Thoracic aorta (tissue), 2 donors: ENCODE results near the gene DYNLT5. TPM values are rescaled to one million over a fixed set of nuclear protein-coding genes. Genes with fewer than 3 reads are reported as not detected.
"Not testable (repeated sequence)": the region's sequence is repeated elsewhere in the genome, so short reads cannot be mapped to it uniquely, and the experiment has no call there.

Experiments used
- ATAC-seq: fragments of 150-250 bp; one replicate; pipeline ENCODE4 v1.8.0; 2017; ENCODE audit warnings: low read depth; ENCODE audit not compliant: insufficient number of reproducible peaks, low FRiP score
- DNase-seq: peaks from one replicate; pipeline ENCODE4 v3.0.0-alpha.2; 2020; ENCODE audit warnings: low spot score
- H3K27ac ChIP-seq, 2 donors: fragments of 200-600 bp; sonication (generic); 1 replicate in 1 of 2; 2 replicates in 1 of 2; pipeline ENCODE4 v1.5.1; 2016; ENCODE audit warnings: mild to moderate bottlenecking in 2 of 2, moderate library complexity in 2 of 2
- H3K27me3 ChIP-seq: fragments of 200-600 bp; sonication (generic); replicated peaks from 2 replicates; pipeline ENCODE4 v1.6.0; 2016; ENCODE audit warnings: mild to moderate bottlenecking; ENCODE audit not compliant: insufficient read depth
- H3K36me3 ChIP-seq: fragments of 200-600 bp; sonication (generic); one replicate; pipeline ENCODE4 v1.5.1; 2016
- H3K4me1 ChIP-seq, 2 donors: fragments of 200-600 bp; sonication (generic); 1 replicate in 1 of 2; 2 replicates in 1 of 2; pipeline versions ENCODE4 v1.5.1 to v1.6.0; 2016; ENCODE audit warnings: low read depth in 2 of 2, mild to moderate bottlenecking in 1 of 2; ENCODE audit not compliant: control insufficient read depth in 1 of 2
- H3K4me3 ChIP-seq: fragments of 200-600 bp; sonication (generic); 2 replicates; pipeline ENCODE4 v1.5.1; 2016; ENCODE audit warnings: mild to moderate bottlenecking
- H3K9me3 ChIP-seq: fragments of 200-600 bp; sonication (generic); 2 replicates; pipeline ENCODE4 v1.5.1; 2016
- total RNA-seq, 2 donors: library from RNA; depleted of rRNA; stranded (reverse); fragments of >200 nt; gene quantifications; one replicate each; pipeline versions ENCODE4 v1.1.0 to v1.2.3, GENCODE V29; 2016
- TF ChIP-seq, protein P1 (sequence below): fragments of 200-600 bp; sonication (generic); IDR thresholded peaks from one replicate; pipeline ENCODE4 v1.5.1; 2019; ENCODE audit warnings: antibody characterized with exemption

DYNLT5 gene
- total RNA-seq, 2 donors from 2014 or later, result 2.7 to 2.8 TPM

DNA sequence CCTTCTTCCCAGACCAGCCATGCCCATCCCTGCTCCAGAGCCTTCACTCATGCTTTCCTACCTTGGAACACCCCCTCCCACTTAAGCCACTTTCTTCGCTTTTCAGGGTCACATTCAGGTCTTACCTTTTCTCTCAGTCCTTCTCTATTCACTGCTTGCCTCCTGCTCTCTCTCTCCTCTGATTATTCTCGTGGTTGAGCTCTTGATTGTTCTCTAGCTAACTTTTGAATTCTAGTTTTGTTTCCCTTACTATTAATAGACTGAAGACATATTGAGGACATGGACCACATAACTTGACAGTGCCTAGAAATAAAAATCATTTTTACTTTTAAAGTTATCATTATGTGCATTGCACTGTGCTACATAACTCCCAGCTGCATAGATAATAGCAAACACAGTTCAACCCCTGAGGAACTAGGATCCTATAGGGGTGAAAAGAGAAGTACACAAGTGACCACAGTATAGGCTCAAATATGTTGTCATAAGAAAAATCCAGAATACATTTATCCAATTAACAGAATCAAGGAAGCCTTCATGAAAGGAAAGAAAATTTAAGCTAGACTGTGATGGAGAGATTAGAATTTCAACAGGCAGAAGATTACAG, 27.3 kb downstream of the DYNLT5 start:
- Histone ChIP-seq H3K36me3 (no peaks in the 10 kb centered on the region), H3K9me3 (no peaks in the 10 kb centered on the region), H3K27me3 (no peaks in the 10 kb centered on the region), H3K4me1 (no peaks in the 10 kb centered on the region), H3K27ac (no peak overlapping the region), H3K4me3 (no peak overlapping the region)
- TF ChIP-seq, protein P1, sequence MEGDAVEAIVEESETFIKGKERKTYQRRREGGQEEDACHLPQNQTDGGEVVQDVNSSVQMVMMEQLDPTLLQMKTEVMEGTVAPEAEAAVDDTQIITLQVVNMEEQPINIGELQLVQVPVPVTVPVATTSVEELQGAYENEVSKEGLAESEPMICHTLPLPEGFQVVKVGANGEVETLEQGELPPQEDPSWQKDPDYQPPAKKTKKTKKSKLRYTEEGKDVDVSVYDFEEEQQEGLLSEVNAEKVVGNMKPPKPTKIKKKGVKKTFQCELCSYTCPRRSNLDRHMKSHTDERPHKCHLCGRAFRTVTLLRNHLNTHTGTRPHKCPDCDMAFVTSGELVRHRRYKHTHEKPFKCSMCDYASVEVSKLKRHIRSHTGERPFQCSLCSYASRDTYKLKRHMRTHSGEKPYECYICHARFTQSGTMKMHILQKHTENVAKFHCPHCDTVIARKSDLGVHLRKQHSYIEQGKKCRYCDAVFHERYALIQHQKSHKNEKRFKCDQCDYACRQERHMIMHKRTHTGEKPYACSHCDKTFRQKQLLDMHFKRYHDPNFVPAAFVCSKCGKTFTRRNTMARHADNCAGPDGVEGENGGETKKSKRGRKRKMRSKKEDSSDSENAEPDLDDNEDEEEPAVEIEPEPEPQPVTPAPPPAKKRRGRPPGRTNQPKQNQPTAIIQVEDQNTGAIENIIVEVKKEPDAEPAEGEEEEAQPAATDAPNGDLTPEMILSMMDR, result no peak
- DNase-seq, result no peak
- no peak for ATAC-seq

DNA sequence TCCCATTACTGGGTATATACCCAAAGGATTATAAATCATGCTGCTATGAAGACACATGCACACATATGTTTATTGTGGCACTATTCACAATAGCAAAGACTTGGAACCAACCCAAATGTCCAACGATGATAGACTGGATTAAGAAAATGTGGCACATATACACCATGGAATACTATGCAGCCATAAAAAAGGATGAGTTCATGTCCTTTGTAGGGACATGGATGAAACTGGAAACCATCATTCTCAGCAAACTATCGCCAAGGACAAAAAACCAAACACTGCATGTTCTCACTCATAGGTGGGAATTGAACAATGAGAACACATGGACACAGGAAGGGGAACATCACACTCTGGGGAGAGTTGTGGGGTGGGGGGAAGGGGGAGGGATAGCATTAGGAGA, 33.5 kb downstream of the DYNLT5 start:
- H3K36me3 ChIP-seq, ATAC-seq, H3K4me1 ChIP-seq, H3K4me3 ChIP-seq, H3K9me3 ChIP-seq, H3K27ac ChIP-seq, H3K27me3 ChIP-seq, DNase-seq: not testable (repeated sequence)

GRCh38 chr1:66787641-66788040, 35.4 kb downstream of the DYNLT5 start:
- DNase-seq (no peak), ATAC-seq (no peak)
- TF ChIP-seq, protein P1, result no peak
- H3K36me3 ChIP-seq, result no peaks in the 10 kb centered on the region
- no peaks in the 10 kb centered on the region for H3K4me1 ChIP-seq
- no peaks in the 10 kb centered on the region for H3K27me3 ChIP-seq
- no peaks in the 10 kb centered on the region for H3K9me3 ChIP-seq
- no peak overlapping the region for H3K4me3 ChIP-seq
- H3K27ac ChIP-seq, result no peak overlapping the region

- Histone ChIP-seq H3K4me1 (no peaks in the 10 kb centered on the region), H3K4me3 (no peak overlapping the region), H3K36me3 (no peaks in the 10 kb centered on the region), H3K27me3 (no peaks in the 10 kb centered on the region), H3K9me3 (no peaks in the 10 kb centered on the region), H3K27ac (no peak overlapping the region)
- no peak for DNase-seq
- ATAC-seq, result no peak
- TF ChIP-seq, protein P1, result no peak
These were observed 36.1 kb downstream of the DYNLT5 start for GRCh38 chr1:66788231-66788939.

- no peak overlapping the region for H3K4me3 ChIP-seq
- DNase-seq (no peak), ATAC-seq (no peak)
- no peaks in the 10 kb centered on the region for H3K27me3 ChIP-seq
- H3K4me1 ChIP-seq, result no peaks in the 10 kb centered on the region
- TF ChIP-seq, protein P1, result no peak
- no peaks in the 10 kb centered on the region for H3K36me3 ChIP-seq
- H3K9me3 ChIP-seq, result no peaks in the 10 kb centered on the region
- H3K27ac ChIP-seq, result no peak overlapping the region
These were observed 39.7 kb downstream of the DYNLT5 start for GRCh38 chr1:66791621-66792610.

DNA sequence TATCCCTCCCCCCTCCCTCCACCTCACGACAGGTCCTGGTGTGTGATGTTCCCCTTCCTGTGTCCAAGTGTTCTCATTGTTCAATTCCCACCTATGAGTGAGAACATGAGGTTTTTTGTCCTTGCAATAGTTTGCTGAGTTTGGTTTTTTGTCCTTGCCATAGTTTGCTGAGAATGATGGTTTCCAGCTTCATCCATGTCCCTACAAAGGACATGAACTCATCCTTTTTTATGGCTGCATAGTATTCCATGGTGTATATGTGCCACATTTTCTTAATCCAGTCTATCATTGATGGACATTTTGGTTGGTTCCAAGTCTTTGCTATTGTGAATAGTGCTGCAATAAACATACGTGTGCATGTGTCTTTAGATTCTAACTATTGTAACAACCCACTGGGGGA, 43.6 kb downstream of the DYNLT5 start:
- H3K4me3 ChIP-seq, H3K27me3 ChIP-seq, H3K36me3 ChIP-seq, DNase-seq, H3K4me1 ChIP-seq, H3K27ac ChIP-seq, H3K9me3 ChIP-seq, ATAC-seq: not testable (repeated sequence)
